OCI-LY1 (cell line): ENCODE data around the gene GPR173.

ENCODE experiments used
- H2AFZ ChIP-seq: fragments of 200-600 bp; sonication (generic), shearing (Covaris generic); 2 replicates; pipeline ENCODE4 v1.6.0; 2014; ENCODE audit warnings: antibody characterized with exemption, mild to moderate bottlenecking, low read length
- H3F3A ChIP-seq: fragments of 200-600 bp; sonication (generic), shearing (Covaris generic); 2 replicates; pipeline ENCODE4 v1.6.0; 2014; ENCODE audit warnings: mild to moderate bottlenecking, antibody characterized with exemption, low read length, moderate library complexity; ENCODE audit not compliant: insufficient read depth
- H3K27ac ChIP-seq: fragments of 200-600 bp; sonication (generic); 2 replicates; pipeline ENCODE4 v1.5.1; 2014; ENCODE audit warnings: low read length, mixed run types, mild to moderate bottlenecking, low read depth; ENCODE audit not compliant: poor library complexity, severe bottlenecking
- H3K27me3 ChIP-seq: fragments of 200-600 bp; sonication (generic); 2 replicates; pipeline ENCODE4 v1.6.0; 2014; ENCODE audit warnings: antibody characterized with exemption, mild to moderate bottlenecking, low read length, moderate library complexity; ENCODE audit not compliant: insufficient read depth
- H3K36me3 ChIP-seq: fragments of 200-600 bp; sonication (generic); 2 replicates; pipeline ENCODE4 v1.6.1; 2014; ENCODE audit warnings: mild to moderate bottlenecking, antibody characterized with exemption, low read length, moderate library complexity, mixed read lengths; ENCODE audit not compliant: insufficient read depth
- H3K4me1 ChIP-seq: fragments of 200-600 bp; sonication (generic); 2 replicates; pipeline ENCODE4 v1.5.1; 2014; ENCODE audit warnings: mild to moderate bottlenecking, low read length, moderate library complexity; ENCODE audit not compliant: insufficient read depth, severe bottlenecking
- H3K4me2 ChIP-seq: fragments of 200-600 bp; sonication (generic), shearing (Covaris generic); 2 replicates; pipeline ENCODE4 v1.6.1; 2014; ENCODE audit warnings: low read length
- H3K4me3 ChIP-seq: fragments of 200-600 bp; sonication (generic); 2 replicates; pipeline ENCODE4 v1.5.1; 2014; ENCODE audit warnings: low read length, low read depth, mild to moderate bottlenecking, mixed read lengths; ENCODE audit not compliant: poor library complexity, severe bottlenecking
- H3K79me2 ChIP-seq: fragments of 200-600 bp; shearing (Covaris generic); 2 replicates; pipeline ENCODE4 v1.6.1; 2016; ENCODE audit warnings: mixed run types, low read length, mixed read lengths; ENCODE audit not compliant: insufficient read depth
- H3K9ac ChIP-seq: fragments of 200-600 bp; sonication (generic), shearing (Covaris generic); 2 replicates; pipeline ENCODE4 v1.6.1; 2014; ENCODE audit warnings: mild to moderate bottlenecking, low read length, mixed read lengths
- H3K9me2 ChIP-seq: fragments of 200-600 bp; sonication (generic), shearing (Covaris generic); 2 replicates; pipeline ENCODE4 v1.6.1; 2014; ENCODE audit warnings: low read depth, mild to moderate bottlenecking, low read length, mixed read lengths
- H3K9me3 ChIP-seq: fragments of 200-600 bp; shearing (Covaris generic); 2 replicates; pipeline ENCODE4 v1.6.1; 2014; ENCODE audit warnings: low read length, mixed read lengths
- H4K20me1 ChIP-seq: fragments of 200-600 bp; sonication (generic), shearing (Covaris generic); 2 replicates; pipeline ENCODE4 v1.6.0; 2016; ENCODE audit warnings: mild to moderate bottlenecking, low read length; ENCODE audit not compliant: insufficient read depth
- EZH2 ChIP-seq: fragments of 200-600 bp; sonication (generic), shearing (Covaris generic); IDR thresholded peaks from 2 replicates; pipeline ENCODE4 v1.8.0; 2017; ENCODE audit warnings: borderline replicate concordance, mixed run types, mild to moderate bottlenecking, antibody characterized with exemption, low read length, moderate library complexity, mixed read lengths
- TF ChIP-seq, protein P1 (sequence below): fragments of 200-600 bp; sonication (generic), shearing (Covaris generic); IDR thresholded peaks from 2 replicates; pipeline ENCODE4 v1.5.1; 2017; ENCODE audit warnings: mild to moderate bottlenecking, antibody characterized with exemption, low read length, moderate library complexity, mixed read lengths

The GPR173 gene

GRCh38 chrX:53073115-53073586 is 24.6 kb downstream of the GPR173 start:
- Histone ChIP-seq H3K9me3 (no peaks in the 10 kb centered on the region), H3K4me3 (peak overlapping the region; percentile 52), H3K9me2 (no peaks in the 10 kb centered on the region), H3F3A (peaks cover 7% of the 10 kb centered on the region; the same call in 1 of the 2 replicates), H3K79me2 (no peaks in the 10 kb centered on the region), H3K9ac (peak overlapping the region; percentile 82; the same call in 1 of the 2 replicates), H4K20me1 (no peaks in the 10 kb centered on the region), H2AFZ (no peak overlapping the region), H3K36me3 (no peaks in the 10 kb centered on the region), H3K4me2 (peak overlapping the region; percentile 58), H3K27me3 (no peaks in the 10 kb centered on the region), H3K27ac (peak overlapping the region; percentile 100), H3K4me1 (peaks cover 30% of the 10 kb centered on the region)
- TF ChIP-seq, protein P1, sequence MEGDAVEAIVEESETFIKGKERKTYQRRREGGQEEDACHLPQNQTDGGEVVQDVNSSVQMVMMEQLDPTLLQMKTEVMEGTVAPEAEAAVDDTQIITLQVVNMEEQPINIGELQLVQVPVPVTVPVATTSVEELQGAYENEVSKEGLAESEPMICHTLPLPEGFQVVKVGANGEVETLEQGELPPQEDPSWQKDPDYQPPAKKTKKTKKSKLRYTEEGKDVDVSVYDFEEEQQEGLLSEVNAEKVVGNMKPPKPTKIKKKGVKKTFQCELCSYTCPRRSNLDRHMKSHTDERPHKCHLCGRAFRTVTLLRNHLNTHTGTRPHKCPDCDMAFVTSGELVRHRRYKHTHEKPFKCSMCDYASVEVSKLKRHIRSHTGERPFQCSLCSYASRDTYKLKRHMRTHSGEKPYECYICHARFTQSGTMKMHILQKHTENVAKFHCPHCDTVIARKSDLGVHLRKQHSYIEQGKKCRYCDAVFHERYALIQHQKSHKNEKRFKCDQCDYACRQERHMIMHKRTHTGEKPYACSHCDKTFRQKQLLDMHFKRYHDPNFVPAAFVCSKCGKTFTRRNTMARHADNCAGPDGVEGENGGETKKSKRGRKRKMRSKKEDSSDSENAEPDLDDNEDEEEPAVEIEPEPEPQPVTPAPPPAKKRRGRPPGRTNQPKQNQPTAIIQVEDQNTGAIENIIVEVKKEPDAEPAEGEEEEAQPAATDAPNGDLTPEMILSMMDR: no peak
- no peak for TF ChIP-seq EZH2

DNA sequence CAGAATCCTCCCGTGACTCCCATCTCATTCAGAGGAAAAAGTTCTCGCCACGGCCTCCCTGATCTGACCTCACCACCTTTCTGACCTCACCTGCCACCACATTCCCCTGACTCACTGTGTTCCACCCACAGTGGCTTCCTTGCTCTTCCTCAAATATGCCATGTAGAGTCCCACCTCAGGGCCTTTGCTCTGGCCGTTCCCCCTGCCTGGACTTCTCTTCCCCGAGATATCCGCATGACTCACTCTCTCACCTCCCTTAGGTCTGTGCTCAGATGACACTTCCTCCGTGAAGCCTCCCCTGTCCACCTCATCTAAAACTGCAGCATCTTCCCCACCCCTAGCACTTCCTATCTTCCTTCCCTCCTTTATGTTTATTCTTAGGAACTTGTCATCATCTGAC is 26.4 kb downstream of the GPR173 start:
- Histone ChIP-seq H3K36me3 (no peaks in the 10 kb centered on the region), H3K27me3 (no peaks in the 10 kb centered on the region), H3K79me2 (no peaks in the 10 kb centered on the region), H3K9me2 (no peaks in the 10 kb centered on the region), H3K27ac (peak overlapping the region; percentile 55), H3F3A (peaks cover 7% of the 10 kb centered on the region; the same call in 1 of the 2 replicates), H3K4me3 (no peak overlapping the region), H3K9me3 (no peaks in the 10 kb centered on the region), H4K20me1 (no peaks in the 10 kb centered on the region), H2AFZ (no peak overlapping the region), H3K4me2 (no peak overlapping the region), H3K4me1 (peaks cover 30% of the 10 kb centered on the region), H3K9ac (no peak overlapping the region)
- TF ChIP-seq, protein P1: no peak
- TF ChIP-seq EZH2: no peak

GRCh38 chrX:53076671-53077070 is 28.1 kb downstream of the GPR173 start:
- Histone ChIP-seq H2AFZ (no peak overlapping the region), H3F3A (peaks cover 7% of the 10 kb centered on the region; the same call in 1 of the 2 replicates), H4K20me1 (no peaks in the 10 kb centered on the region), H3K36me3 (no peaks in the 10 kb centered on the region), H3K79me2 (no peaks in the 10 kb centered on the region), H3K27ac (no peak overlapping the region), H3K4me2 (no peak overlapping the region), H3K4me1 (peaks cover 31% of the 10 kb centered on the region), H3K4me3 (no peak overlapping the region), H3K9me3 (no peaks in the 10 kb centered on the region), H3K9me2 (no peaks in the 10 kb centered on the region), H3K9ac (no peak overlapping the region), H3K27me3 (no peaks in the 10 kb centered on the region)
- no peak for TF ChIP-seq EZH2
- TF ChIP-seq, protein P1: no peak
